ENCODE measurements around the gene KLC1. TPM values are rescaled to one million over a fixed set of nuclear protein-coding genes. Genes with fewer than 3 reads are reported as not detected.

The KLC1 gene
- total and polyA plus RNA-seq, 10 of the 15 experiments (the other 5 are each of a cell fraction or from before 2014, with no cell fraction given), result 5.5 to 137 (median 76.1) TPM

GRCh38 chr14:103634156-103634555 lies 5.1 kb downstream of the KLC1 start:
- POLR2A ChIA-PET, result no interaction called here
- Histone ChIP-seq H3K36me3 (ENCODE audit: control insufficient read depth in 2 of 2, insufficient read depth in 2 of 2, low read length in 1 of 2) (peaks cover 0 to 7% of the 10 kb centered on the region in 2 experiments; a peak in 2 of 4 replicates), H2AFZ (ENCODE audit: control insufficient read depth, low read depth, low read length) (no peak overlapping the region), H3K27ac (ENCODE audit: control insufficient read depth, insufficient read depth) (no peak overlapping the region), H3K79me2 (ENCODE audit: control insufficient read depth, insufficient read depth, low read length) (peaks cover 82% of the 10 kb centered on the region), H3K4me2 (ENCODE audit: control insufficient read depth, insufficient read depth) (no peak overlapping the region), H3K9ac (ENCODE audit: control insufficient read depth, insufficient read depth, low read length) (no peak overlapping the region), H3K27me3 (replicated peaks in 1 of 2; ENCODE audit: control insufficient read depth in 2 of 2, insufficient read depth in 2 of 2, low read length in 1 of 2) (no peaks in the 10 kb centered on the region), H4K20me1 (ENCODE audit: control insufficient read depth, insufficient read depth) (peaks cover 4% of the 10 kb centered on the region; the same call in 1 of the 2 replicates), H3K9me3 (replicated peaks; ENCODE audit: control insufficient read depth, insufficient read depth, low read length) (no peaks in the 10 kb centered on the region), H3K4me3 (no peak overlapping the region), H3K4me1 (ENCODE audit: control insufficient read depth, insufficient read depth, low read length) (peaks cover 8% of the 10 kb centered on the region)
- WGBS (ENCODE audit: insufficient coverage, insufficient replicate concordance, low lambda C conversion rate, missing lambda C conversion rate), result 89% methylated on average over 4 of the region's 4 CpGs
- CTCF ChIA-PET, result no interaction called here
- SMC1A ChIA-PET (ENCODE audit: uncharacterized antibody, unreplicated experiment), result no interaction called here
- no peak for ATAC-seq
- in situ Hi-C loops (cut with MboI), result no loop called here
- intact Hi-C loops (cut with micrococcal nuclease; ENCODE audit: unreplicated experiment), result loop anchor here (5.0 kb wide), 1 partner anchor 72 kb away; the partner anchor contains the start of genes BAG5 and COA8
- TF ChIP-seq NFYB (IDR thresholded peaks at IDR 0.05; ENCODE audit: insufficient read depth, low read depth, low read length) (no peak), NBN (IDR thresholded peaks at IDR 0.05) (no peak), TAF1 (IDR thresholded peaks at IDR 0.05; ENCODE audit: borderline replicate concordance, low read depth, low read length) (no peak), IRF3 (IDR thresholded peaks at IDR 0.05) (no peak), E4F1 (IDR thresholded peaks at IDR 0.05; ENCODE audit: borderline replicate concordance, partially characterized antibody) (no peak), WRNIP1 (IDR thresholded peaks at IDR 0.05; ENCODE audit: borderline replicate concordance, low read depth, low read length) (no peak), CEBPZ (IDR thresholded peaks at IDR 0.05; ENCODE audit: low read depth, low read length) (no peak), MAX (IDR thresholded peaks at IDR 0.05; ENCODE audit: low read depth, low read length) (no peak), BACH1 (IDR thresholded peaks at IDR 0.05; ENCODE audit: borderline replicate concordance) (no peak)
- RAD21 ChIA-PET (ENCODE audit: unreplicated experiment), result no interaction called here
- no peak for FAIRE-seq
- DNase-seq (ENCODE audit: low read depth, low spot score), result no peak
- no TSS peak for BruUV-seq (replicated peaks)

Data from GM12878 (cell line).